ENCODE data around the gene NOXA1. TPM values are rescaled to one million over a fixed set of nuclear protein-coding genes. Genes with fewer than 3 reads are reported as not detected.

Gene NOXA1
- total and polyA plus RNA-seq, 2 of the 8 experiments (the other 6 are each of a cell fraction or from before 2014, with no cell fraction given), result 0.34 to 0.91 TPM

- TF ChIP-seq CHD7 (IDR thresholded peaks at IDR 0.05; ENCODE audit: insufficient replicate concordance, low read length) (no peak), POU5F1 (IDR thresholded peaks at IDR 0.05; ENCODE audit: low read depth, low read length) (no peak), E2F6 (IDR thresholded peaks at IDR 0.05) (no peak), CREB1 (IDR thresholded peaks at IDR 0.05) (no peak), SIRT6 (IDR thresholded peaks at IDR 0.05; ENCODE audit: low read length) (no peak), TAF1 (IDR thresholded peaks at IDR 0.05; ENCODE audit: low read depth, low read length) (no peak), KDM4A (IDR thresholded peaks at IDR 0.05; ENCODE audit: low read depth, low read length, severe bottlenecking) (no peak), ASH2L (IDR thresholded peaks at IDR 0.05; ENCODE audit: low read length) (no peak), SUZ12 (IDR thresholded peaks at IDR 0.05; ENCODE audit: low read length) (no peak)
Measured at GRCh38 chr9:137431416-137431931, 8.3 kb downstream of the NOXA1 start (continued).
